Measurements from ENCODE around the gene ETV6.

The ETV6 gene

DNA sequence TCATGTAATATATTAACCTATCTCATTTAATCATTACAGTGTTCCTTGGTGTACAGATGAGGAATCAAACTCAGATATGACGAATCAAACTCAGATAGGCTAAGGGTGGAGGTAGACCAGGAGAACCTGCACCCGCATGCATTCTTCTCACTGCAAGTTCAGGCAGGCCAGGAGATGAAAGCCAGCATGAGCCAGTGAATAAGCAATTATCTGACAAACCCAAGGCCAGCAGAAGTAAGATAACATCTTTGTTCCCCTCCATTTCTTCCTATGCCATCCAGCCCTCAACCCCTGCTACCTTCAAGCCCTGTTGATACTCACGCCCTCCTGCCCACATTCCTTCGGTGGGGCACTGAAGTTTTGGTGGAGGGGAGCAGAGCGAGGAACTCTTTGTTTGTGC is 152.2 kb downstream of the ETV6 start:
- DNase-seq (ENCODE audit: low read depth): no peak

DNA sequence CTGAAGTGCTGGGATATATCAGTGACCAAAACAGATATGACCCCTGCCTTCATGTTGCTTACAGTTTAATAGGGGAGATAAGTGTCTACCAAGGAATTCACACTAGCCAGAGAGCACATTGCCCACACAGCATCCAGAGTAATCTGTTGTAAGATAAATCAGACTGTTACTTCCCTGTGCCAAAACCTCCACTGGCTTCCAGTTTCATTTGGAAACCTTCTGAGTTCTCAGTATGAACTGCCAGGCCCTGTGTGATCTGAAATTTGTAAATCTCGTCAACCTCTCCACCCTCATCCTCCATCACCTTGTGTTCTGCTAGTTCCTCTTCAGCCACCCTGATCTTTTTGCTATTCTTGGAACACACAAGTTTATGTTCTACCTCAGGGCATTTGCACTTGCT is 154.7 kb downstream of the ETV6 start:
- no peak for DNase-seq (ENCODE audit: low read depth)

DNA sequence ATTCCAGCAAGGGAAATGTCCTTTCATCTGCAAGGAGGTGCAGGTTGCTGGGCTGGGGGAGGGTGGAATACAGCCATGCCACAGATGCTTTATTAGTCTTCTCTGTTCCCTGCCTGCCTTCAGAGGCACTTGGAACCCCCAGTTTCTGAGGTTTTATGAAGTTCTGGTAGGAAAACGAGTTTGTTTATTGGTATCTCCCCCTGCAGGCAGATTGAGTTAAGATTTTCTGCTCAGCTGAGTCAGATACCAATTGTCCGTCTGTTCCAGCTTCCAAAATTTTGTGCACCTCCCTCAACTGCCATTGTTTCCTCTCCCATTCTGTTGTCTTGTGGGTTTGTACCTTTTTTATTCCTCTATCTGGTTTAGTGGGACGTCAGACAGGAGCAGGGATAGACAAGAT is 155.6 kb downstream of the ETV6 start:
- DNase-seq (ENCODE audit: low read depth): no peak

DNA sequence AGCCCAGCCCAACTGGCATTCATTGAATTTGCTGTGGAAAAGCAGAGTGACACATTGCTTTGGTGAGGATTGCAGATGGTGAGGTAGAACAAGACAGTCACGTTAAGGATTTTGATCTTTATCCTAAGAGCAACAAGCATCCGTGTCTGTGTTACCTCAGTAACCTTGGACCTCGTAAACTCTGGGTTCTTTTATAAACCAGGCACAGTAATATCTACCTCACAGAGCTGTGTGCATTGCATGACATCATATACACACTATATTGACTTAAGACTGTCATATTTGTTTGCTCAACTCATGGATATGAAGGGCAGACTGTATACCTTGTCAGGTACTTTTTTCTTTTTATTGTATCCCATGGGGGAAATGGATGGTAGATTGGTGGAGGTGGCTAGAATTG is 156.2 kb downstream of the ETV6 start:
- no peak for DNase-seq (ENCODE audit: low read depth)

DNA sequence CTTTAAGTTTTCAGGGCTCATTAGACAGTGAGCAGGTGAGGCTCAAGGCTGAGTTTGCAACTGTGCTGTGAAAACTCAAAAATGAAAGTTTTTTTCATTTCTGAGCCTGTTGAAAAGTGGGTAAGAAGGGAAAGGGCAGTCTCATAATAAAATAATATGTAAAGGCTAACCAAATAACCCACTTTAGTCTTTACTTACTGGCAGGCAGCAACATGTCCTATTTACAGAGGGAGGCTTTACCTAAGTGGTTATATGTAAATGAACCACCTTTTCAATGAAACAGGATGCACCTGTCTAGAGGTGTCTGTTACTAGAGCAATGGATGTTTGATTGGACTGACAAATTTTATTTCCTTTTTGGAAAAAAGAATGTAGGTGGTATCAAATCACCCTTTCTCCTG is 158.0 kb downstream of the ETV6 start:
- DNase-seq (ENCODE audit: low read depth): no peak

DNA sequence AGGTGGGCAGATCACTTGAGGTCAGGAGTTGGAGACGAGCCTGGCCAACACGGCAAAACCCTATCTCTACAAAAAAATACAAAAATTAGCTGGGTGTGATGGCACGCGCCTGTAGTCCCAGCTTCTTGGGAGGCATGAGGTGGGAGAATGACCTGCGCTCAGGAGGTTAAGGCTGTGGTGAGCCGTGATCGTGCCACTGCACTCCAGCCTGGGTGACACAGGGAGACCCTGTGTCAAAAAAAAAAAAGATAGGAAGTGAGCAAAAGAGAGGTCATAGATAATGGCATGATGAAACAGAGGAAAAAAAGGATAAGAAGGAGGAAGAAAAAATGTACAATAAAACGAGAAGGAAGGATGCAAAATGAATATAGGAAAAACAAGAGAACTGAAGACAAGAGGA is 159.5 kb downstream of the ETV6 start:
- no peak for DNase-seq (ENCODE audit: low read depth)

DNA sequence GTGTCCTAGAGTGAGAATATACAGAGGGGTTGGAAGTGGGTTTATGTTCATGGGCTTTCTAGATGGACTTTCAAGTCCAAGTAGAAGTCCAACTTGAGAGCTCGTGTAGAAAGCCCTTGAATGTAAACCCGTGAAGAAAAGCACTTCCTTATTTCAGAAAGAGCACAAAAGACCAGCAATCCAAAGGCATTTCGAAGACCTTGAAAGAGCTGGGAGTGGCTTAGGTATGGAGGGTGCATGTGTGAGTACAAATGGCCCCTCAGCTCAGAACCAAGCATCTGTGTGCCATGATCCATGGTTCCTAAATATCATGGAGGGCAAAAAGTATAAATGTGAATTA is 160.7 kb downstream of the ETV6 start:
- DNase-seq (ENCODE audit: low read depth): no peak

DNA sequence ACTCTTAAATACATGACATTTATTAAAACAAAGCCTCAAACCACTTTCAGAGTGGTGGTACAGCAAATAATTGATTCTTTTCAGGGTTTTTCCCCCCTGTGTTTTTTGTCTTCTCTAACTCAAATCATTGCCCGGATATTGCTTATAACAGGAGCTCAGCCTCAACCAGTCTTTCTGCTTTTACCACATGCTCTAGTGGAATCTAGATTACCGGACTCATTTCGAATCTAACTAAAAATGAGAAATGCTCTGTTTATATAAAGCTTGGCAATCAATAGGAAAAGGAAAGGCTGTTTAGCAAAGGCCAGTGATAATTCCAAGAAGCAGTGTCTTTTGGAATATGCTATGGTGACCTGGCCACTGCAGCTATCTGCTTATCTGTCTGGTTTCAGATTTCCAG is 161.5 kb downstream of the ETV6 start:
- DNase-seq (ENCODE audit: low read depth): no peak

DNA sequence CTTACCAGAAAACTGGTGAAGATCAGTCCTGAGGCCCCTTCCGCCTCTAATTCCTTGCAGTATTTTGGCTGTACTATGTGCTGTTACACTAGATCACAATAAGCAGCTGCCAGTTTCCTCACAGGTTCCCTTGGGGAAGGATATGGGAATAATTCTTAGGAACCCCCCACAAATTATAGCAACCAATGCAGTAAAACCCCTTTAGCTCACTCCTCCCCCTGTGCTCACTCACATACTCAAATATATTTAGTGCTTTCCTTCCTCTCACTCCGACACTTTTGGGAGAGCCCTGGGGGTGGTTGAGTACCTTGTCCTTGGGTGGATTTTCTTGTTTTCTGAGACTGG is 162.7 kb downstream of the ETV6 start:
- DNase-seq (ENCODE audit: low read depth): no peak

DNA sequence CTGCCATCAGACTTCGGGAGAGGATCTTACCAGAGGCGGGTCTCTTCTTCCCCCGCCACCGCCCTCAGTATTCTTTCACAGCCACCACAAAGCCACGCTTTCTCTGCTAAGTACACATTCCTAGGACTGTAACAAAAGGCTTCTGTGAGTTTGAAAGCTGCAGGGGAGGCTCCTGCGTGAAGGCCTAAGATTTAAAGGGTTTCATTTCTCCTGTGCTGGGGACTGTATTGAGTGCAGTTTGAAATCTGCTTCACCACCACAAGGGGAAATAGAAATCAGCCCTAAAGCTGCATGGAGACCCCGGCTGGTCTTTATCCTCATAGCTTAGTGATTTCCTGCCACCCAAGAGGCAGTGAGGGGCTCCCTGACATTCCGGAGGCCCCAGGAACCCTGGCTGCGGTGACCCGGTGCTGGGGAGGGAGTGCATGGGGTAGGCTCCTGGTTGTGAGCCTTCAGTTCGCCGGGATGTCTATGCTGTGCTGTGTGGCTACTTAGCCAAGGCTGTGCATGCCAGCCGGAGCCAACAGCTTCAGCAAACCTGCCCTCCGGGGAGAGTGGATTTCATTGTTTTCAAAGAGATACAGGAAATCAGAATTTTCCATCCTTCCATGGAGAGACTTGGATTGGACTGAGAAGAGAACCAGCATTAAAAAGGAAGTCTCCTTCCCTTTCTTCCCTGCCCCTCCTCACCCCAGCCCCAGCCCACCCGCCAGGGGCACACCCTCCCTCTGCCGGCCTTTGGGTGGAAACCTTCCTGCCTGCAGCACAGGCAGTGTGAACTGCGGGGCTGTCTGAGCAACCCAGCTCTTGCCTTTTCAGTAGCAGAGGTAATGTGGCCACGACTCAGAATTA is 163.3 kb downstream of the ETV6 start:
- DNase-seq (ENCODE audit: low read depth): no peak

DNA sequence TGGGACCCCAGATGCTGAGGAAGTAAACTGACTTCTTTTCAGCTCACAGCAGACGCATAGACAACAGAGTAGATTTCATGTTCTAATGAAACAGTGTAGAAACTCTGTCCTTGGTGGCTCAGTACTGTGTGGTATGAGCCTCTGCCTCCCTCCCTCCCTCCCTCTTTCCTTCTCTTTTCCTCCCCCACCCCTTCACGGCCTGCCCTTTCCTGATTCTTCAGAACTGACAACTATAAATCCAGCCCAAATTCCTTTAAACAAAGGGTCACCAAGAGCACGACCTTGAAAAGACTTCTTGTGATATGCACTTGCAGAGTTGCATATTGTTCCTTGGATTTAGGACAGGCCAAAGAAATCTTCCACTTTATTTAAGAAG is 164.0 kb downstream of the ETV6 start:
- no peak for DNase-seq (ENCODE audit: low read depth)

DNA sequence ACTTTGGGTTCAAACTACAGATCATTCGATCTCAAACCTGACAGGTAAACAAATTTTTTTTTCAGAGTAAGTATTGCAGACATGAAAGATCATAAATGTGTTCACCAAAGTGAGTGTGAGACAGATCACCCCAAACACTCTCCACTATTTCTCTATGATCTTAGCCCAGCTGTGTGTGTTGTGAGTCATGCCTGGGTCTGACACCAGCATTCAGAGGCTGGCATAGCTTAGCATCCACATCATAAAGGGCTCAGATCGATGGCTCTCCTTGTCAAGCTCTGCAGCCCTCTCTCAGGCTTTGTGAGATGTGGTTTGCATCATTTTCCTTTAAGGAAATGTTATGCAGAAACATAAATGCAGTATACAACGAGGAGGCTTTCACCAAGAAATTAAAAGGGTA is 164.9 kb downstream of the ETV6 start:
- no peak for DNase-seq (ENCODE audit: low read depth)

DNA sequence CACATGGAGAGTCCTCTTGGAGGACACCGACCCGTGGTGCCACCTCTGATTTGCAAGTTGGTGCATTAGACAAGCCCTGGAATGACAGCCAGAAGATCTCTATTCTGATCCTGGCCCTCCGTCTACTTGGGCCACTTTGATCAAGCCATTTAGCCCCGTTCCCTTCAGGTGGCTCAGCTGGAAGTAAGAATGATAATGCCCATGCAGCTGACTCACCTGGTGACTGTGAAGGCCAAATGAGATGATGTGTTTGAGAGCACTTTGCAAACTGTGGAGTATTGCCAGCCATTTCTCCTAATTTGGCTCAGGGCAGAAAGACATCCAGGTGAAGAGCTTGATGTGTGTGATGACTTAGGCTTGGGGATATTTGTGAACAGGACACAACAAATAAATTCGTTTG is 165.9 kb downstream of the ETV6 start:
- no peak for DNase-seq (ENCODE audit: low read depth)

DNA sequence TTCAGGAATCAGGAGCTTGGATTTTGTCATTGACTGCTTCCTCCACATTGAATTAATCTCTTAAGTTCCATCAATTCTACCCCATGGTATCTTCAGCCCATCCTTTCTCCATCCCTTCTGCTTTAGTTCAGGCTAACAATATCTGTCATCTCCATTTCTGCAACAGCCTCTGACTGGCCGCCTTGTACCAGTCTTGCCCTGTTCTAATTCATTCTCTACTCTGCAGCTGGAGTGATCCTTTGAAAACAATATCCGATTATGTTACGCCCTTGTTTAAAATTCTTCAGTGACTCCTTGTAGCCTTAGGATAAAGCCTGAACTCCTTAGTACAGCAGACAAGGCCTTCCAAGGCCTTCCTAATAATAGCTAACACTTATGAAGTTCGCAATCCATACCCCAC is 170.2 kb downstream of the ETV6 start:
- DNase-seq (ENCODE audit: low read depth): no peak

DNA sequence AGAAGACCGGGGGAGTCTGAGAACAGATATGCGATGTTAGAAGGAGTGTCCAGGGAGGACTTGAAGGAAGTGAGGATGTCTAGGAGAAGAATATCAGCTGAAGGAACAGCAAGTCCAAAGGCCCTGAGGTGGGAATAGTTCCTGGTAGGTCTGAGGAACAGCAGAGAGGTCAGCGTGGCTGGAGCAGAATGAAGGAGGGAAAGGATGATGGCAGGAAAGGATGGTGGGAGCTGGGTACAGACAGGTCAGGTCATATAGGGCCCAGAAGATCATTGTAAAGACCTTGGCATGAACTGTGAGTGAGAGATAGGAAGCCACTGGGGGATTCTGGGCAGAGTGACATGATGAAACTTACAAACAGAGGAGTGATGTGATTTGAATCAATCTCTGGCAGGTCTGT is 171.0 kb downstream of the ETV6 start:
- no peak for DNase-seq (ENCODE audit: low read depth)

DNA sequence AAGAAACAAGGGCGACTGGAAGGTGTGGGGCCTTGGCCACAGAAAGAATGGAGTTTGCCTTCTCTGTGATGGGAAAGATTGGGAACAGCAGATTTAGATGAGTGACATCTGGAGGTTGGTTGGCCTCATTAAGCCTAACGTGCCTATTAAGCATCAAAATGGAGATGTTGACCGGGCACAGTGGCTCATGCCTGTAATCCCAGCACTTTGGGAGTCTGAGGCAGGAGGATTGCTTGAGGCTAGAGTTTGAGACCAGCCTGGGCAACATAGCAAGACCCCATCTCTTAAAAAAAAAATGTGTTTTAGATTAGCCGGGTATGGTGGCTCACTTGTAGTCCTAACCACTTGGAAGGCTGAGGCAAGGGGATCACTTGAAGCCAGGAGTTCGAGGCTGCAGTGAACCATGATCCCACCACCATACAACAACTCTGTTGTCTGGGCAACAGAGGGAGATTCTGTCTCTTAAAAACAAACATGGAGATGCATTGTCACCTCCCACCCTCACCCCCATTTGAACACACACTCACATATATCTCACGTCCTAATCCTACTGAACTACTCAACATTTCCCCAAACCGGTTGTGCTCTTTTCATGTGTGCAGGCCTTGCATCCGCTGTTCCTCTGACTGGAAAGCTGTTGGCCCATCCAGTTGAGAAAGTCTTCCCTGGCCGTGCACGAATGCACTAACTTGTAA is 172.1 kb downstream of the ETV6 start:
- DNase-seq (ENCODE audit: low read depth): no peak

DNA sequence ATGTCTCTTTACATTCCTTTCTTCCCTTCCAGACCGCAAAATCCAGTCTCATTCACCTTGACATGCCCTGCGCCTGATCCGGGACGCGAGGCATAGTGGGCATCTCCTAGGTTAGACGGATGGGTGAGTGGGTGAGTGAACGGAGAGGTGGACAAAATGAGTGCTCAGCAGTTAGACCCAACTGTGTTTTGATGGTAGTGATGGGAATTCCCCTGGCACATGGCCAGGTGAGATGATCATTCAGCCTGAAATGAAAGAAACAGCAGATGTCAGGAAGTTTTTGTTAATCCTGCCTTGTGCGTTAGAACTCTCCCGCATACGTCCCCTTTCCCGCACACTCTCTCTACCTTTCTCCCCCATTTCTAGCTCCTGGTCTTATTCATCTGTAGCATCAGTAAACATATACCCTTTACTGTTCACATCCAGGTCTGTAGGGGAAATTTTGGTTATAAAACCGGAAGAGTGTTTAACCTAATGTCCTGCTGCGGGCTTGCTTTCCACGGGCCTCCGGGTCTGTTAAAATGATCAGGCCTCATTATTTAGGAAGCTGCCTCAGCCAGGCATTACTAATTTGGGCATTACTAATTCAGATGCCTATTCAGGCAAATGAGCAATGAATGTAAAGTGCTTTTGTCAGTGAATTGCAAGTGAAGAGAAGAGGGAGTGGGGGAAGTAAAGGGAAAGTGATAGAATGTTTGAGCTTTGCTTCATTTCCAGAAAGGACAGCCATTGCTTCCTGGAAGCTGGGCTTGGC is 172.8 kb downstream of the ETV6 start:
- no peak for DNase-seq (ENCODE audit: low read depth)

DNA sequence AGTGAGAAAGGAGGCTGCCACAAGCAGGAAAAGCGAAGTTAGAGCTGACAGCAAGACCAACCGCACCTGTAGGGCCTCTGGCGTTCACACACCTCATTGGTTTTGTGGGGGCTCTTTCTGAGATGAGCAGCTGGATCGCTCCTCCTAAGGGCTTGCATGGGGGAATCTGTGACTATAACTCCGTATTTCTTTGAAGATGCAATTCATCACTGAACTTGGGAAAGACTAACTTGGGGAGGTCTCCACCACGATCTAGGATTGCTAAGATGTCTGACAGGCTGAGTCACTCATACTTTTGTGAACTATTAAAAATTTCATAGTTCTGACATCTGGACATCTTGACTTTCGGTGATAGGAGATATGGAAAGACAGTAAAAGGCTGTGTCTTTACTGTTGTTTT is 173.6 kb downstream of the ETV6 start:
- peak; percentile 17 for DNase-seq (ENCODE audit: low read depth)

DNA sequence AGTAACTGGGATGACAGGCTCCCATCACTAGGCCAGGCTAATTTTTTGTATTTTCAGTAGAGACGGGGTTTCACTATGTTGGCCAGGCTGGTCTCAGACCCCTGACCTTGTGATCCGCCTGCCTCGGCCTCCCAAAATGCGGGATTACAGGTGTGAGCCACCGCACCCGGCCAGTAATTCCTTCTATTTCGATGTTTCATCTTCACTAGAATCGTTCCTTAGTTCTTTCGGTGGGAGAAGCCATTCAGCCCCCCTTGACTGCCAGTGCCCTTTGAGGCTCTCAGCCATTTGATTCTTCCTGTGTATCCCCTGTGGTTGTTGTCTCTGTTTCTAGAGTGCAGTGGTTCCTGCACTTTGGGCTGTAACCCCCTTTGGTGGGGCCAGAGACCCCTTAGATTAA is 174.1 kb downstream of the ETV6 start:
- no peak for DNase-seq (ENCODE audit: low read depth)

DNA sequence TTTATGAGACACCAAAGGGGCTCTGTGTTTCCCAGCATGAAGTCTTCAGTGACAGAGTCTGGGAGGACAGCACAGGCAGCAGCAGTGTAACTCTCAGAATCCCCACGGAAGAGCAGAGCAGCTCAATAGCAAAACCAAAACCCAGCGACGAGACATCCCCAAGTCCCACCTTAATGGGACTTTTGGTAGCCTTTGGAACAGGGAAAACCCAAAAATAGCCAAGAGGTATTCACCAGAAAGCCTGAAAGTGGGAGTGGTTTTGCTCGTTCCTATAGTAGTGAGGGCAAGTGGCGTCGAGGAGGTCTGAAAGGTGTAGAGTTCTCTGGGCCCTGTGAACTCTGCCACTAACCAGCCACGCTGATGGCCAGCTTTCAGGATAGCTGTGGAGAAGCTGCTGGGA is 174.6 kb downstream of the ETV6 start:
- no peak for DNase-seq (ENCODE audit: low read depth)

DNA sequence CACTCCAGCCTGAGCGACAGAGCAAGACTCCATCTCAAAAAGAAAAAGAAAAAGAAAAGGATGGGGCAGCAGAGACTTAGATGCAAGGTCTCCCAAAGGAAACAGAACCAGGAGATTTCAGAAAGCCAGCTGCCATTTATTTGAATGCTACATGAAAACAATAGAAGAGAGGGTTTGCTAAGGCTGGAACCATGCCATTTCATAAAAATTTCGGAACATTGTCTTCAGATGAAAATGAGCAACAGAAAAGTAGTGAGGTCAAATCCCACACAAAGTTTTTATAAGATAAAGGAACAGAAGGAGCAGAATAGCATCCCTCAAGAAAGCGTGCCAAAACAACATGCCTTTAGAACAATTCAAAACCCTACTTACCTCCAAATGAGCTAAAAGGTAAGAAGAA is 175.3 kb downstream of the ETV6 start:
- DNase-seq (ENCODE audit: low read depth): no peak

DNA sequence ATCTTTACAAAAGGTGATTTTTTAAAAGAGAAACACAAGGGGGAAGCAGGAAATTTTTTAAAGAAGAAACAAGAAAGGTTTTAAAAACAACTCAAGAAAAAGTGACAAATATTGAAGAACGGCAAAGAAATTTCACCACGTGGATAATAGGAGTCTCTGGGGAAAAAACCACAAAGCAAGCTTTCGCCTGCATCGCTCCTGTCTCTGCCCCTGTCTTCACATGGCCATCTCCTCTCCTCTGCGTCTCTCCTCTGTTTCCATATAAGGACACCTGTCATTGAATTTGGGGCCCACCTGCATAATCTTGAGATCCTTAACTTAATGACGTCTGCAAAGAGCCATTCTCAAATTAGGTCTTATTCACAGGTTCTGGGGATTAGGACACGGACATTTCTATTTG is 175.8 kb downstream of the ETV6 start:
- no peak for DNase-seq (ENCODE audit: low read depth)

DNA sequence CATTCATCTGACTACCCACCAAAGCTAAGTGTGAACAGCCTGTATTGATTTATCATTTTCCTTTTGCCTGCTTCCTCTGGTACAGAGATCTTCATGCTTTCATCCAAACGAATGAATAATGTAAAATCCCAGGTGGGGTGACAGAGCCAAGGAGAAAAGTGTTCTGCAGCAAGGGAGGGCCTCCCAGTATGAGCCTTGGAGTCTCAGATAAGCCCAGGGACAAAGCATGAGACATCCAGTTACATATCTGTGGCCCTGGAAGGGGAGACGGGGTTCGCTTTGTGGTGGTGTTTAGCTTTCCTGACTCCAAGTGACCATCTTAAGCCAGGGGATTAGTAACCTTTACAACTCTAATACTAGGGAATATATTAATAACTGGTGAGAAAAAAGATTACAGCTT is 177.1 kb downstream of the ETV6 start:
- DNase-seq (ENCODE audit: low read depth): no peak

All from fibroblast of the conjunctiva (primary cell).